K562 (cell line): ENCODE data around the gene LDAH. TPM values are rescaled to one million over a fixed set of nuclear protein-coding genes. Genes with fewer than 3 reads are reported as not detected.

ENCODE experiments used
- ATAC-seq: fragments of 200-7000 bp; cut with Tn5 transposase; 3 replicates; pipeline ENCODE4 v1.9.1; 2020; ENCODE audit warnings: moderate library complexity
- BruUV-seq: library from RNA; stranded (reverse); fragments of 400-500 nt; replicated peaks from 2 replicates; lab custom pipeline; 2021; lab: Mats Ljungman, UMichigan
- CTCF ChIA-PET: fragments of 300-600 bp; formaldehyde crosslinking; extraction: SDS; loops from one replicate; lab custom pipeline; 2021; ENCODE audit warnings: low intra/inter-chr PET ratio; lab: Yijun Ruan, JAX
- POLR2A ChIA-PET: fragments of 300-600, 350-650 bp; sonication (Branson Sonifier 250); formaldehyde crosslinking; extraction: SDS; loops from one replicate; lab custom pipeline; 2021; ENCODE audit warnings: antibody characterized with exemption, inconsistent platforms; lab: Yijun Ruan, JAX
- DNase-seq, 4 experiments: peaks; one replicate each; pipeline versions ENCODE4 v3.0.0 to v3.0.0-alpha.2; 2011 to 2018; ENCODE audit warnings: low spot score in 3 of 4, mixed read lengths in 3 of 4; ENCODE audit errors: extremely low read depth in 1 of 4
- FAIRE-seq: peaks from 2 replicates; lab custom pipeline; 2011; peaks lifted over from hg19 to GRCh38; lab: Jason Lieb, UNC
- H2AFZ ChIP-seq: 2 replicates; pipeline ENCODE4 v1.6.0; 2011; ENCODE audit warnings: low read depth, low read length, control low read depth, inconsistent platforms
- H3K27ac ChIP-seq: fragments of 200-600 bp; 3 replicates; pipeline ENCODE4 v1.8.0; 2011; ENCODE audit warnings: low read depth, mild to moderate bottlenecking, control low read depth, inconsistent platforms, low read length, moderate library complexity, mixed read lengths; ENCODE audit errors: extremely low read depth
- H3K27me3 ChIP-seq, 2 experiments: fragments of 300-600 bp in 1 of 2; 2 replicates in 1 of 2; 3 replicates in 1 of 2; pipeline versions ENCODE4 v1.6.0 to v1.8.0; 2011; ENCODE audit warnings: inconsistent platforms in 2 of 2, low read length in 2 of 2, mild to moderate bottlenecking in 1 of 2, mixed read lengths in 1 of 2, moderate library complexity in 1 of 2; ENCODE audit not compliant: control insufficient read depth in 2 of 2, insufficient read depth in 2 of 2
- H3K36me3 ChIP-seq: fragments of 300-600 bp; 3 replicates; pipeline ENCODE4 v1.8.0; 2011; ENCODE audit warnings: mild to moderate bottlenecking, low read length, inconsistent platforms; ENCODE audit not compliant: control insufficient read depth, insufficient read depth
- H3K4me1 ChIP-seq, 2 experiments: fragments of 200-600 bp in 1 of 2; replicated peaks in 1 of 2; 2 replicates in 1 of 2; 3 replicates in 1 of 2; pipeline versions ENCODE4 v1.5.1 to v1.8.0; 2011; ENCODE audit warnings: inconsistent platforms in 2 of 2, low read length in 2 of 2, mild to moderate bottlenecking in 1 of 2, mixed read lengths in 1 of 2, moderate library complexity in 1 of 2; ENCODE audit not compliant: control insufficient read depth in 2 of 2, insufficient read depth in 2 of 2
- H3K4me2 ChIP-seq: 2 replicates; pipeline ENCODE4 v1.6.1; 2011; ENCODE audit warnings: low read length, control low read depth, inconsistent platforms, mixed read lengths; ENCODE audit not compliant: insufficient read depth
- H3K4me3 ChIP-seq: fragments of 200-600 bp; sonication (generic), shearing (Covaris generic); 2 replicates; pipeline ENCODE4 v1.5.1; 2016; ENCODE audit warnings: control low read depth, inconsistent platforms
- H3K79me2 ChIP-seq: fragments of 200-600 bp; 3 replicates; pipeline ENCODE4 v1.8.0; 2011; ENCODE audit warnings: low read length, inconsistent platforms; ENCODE audit not compliant: control insufficient read depth, insufficient read depth
- H3K9ac ChIP-seq, 2 experiments: 2 replicates each; pipeline versions ENCODE4 v1.6.0 to v1.6.1; 2011; ENCODE audit warnings: low read depth in 2 of 2, low read length in 2 of 2, control low read depth in 1 of 2, inconsistent platforms in 1 of 2, mild to moderate bottlenecking in 1 of 2, mixed read lengths in 1 of 2; ENCODE audit not compliant: insufficient read depth in 1 of 2
- H3K9me1 ChIP-seq: one replicate; pipeline ENCODE4 v1.6.0; 2011; ENCODE audit warnings: inconsistent platforms, mild to moderate bottlenecking, low read length, moderate library complexity; ENCODE audit not compliant: control insufficient read depth, insufficient read depth
- H3K9me3 ChIP-seq: replicated peaks from 2 replicates; pipeline ENCODE4 v1.5.1; 2011; ENCODE audit warnings: low read depth, low read length, inconsistent platforms; ENCODE audit not compliant: control insufficient read depth, insufficient read depth
- H4K20me1 ChIP-seq: replicated peaks from 2 replicates; pipeline ENCODE4 v1.6.1; 2011; ENCODE audit warnings: low read length, inconsistent platforms, mixed read lengths; ENCODE audit not compliant: control insufficient read depth, insufficient read depth
- BRD9 ChIP-seq: fragments of 450-650 bp; IDR thresholded peaks from 2 replicates; pipeline ENCODE4 v1.6.1; 2018; ENCODE audit warnings: low read depth; ENCODE audit not compliant: partially characterized antibody
- CC2D1A ChIP-seq: fragments of 450-650 bp; IDR thresholded peaks from 2 replicates; pipeline ENCODE4 v1.6.1; 2017; ENCODE audit warnings: mild to moderate bottlenecking
- COPS2 ChIP-seq: fragments of 450-650 bp; conservative IDR thresholded peaks from 2 replicates; pipeline ENCODE4 v1.6.1; 2016; ENCODE audit warnings: mild to moderate bottlenecking, moderate library complexity
- GTF2F1 ChIP-seq: IDR thresholded peaks from 2 replicates; pipeline ENCODE4 v1.6.1; 2011; ENCODE audit warnings: low read depth, low read length, improper control_type of control experiment
- HDAC1 ChIP-seq, 2 experiments: fragments of 450-650 bp; IDR thresholded peaks; 2 replicates each; pipeline ENCODE4 v1.6.1; 2016 to 2017; ENCODE audit warnings: inconsistent platforms in 1 of 2, mild to moderate bottlenecking in 1 of 2, moderate library complexity in 1 of 2
- ILK ChIP-seq: fragments of 450-650 bp; IDR thresholded peaks from 2 replicates; pipeline ENCODE4 v1.6.1; 2016; ENCODE audit warnings: missing genetic modification characterization, low read depth, mild to moderate bottlenecking, missing compliant biosample characterization, moderate library complexity, borderline replicate concordance
- MCM7 ChIP-seq, 2 experiments: fragments of 450-650 bp; IDR thresholded peaks; 2 replicates each; pipeline ENCODE4 v1.6.1; 2016 to 2018
- MTA3 ChIP-seq: fragments of 450-650 bp; formaldehyde crosslinking; IDR thresholded peaks from 2 replicates; pipeline ENCODE4 v1.6.1; 2017; ENCODE audit warnings: mild to moderate bottlenecking, borderline replicate concordance
- NEUROD1 ChIP-seq: fragments of 150-350 bp; IDR thresholded peaks from 2 replicates; pipeline ENCODE4 v1.6.1; 2014; ENCODE audit warnings: borderline replicate concordance, low read length, low read depth; ENCODE audit not compliant: partially characterized antibody
- RBM34 ChIP-seq: fragments of 200-400 bp; formaldehyde crosslinking; IDR thresholded peaks from 2 replicates; pipeline ENCODE4 v1.6.1; 2018; ENCODE audit warnings: low read length, borderline replicate concordance; ENCODE audit not compliant: insufficient read depth
- SMARCA5 ChIP-seq: fragments of 450-650 bp; IDR thresholded peaks from 2 replicates; pipeline ENCODE4 v1.6.1; 2016
- ZNF184 ChIP-seq: sonication (generic); formaldehyde crosslinking; IDR thresholded peaks from 2 replicates; pipeline ENCODE4 v1.5.0; 2020; ENCODE audit warnings: missing genetic modification reagents
- ZNF41 ChIP-seq: fragments of 250-450 bp; sonication (Bioruptor Pico); conservative IDR thresholded peaks from 2 replicates; pipeline ENCODE4 v1.4.0; 2020; ENCODE audit warnings: mild to moderate bottlenecking
- WGBS: fragments of 100-300 bp; shearing (Covaris generic); methylation state at CpG from one replicate; pipeline ENCODE4 v1.1.6; 2016; ENCODE audit warnings: low coverage, mixed read lengths; ENCODE audit not compliant: insufficient coverage; ENCODE audit errors: missing lambda C conversion rate; 5-methylcytosine and 5-hydroxymethylcytosine counted together
- in situ Hi-C: fragments of 300-500 bp; cut with MboI; formaldehyde crosslinking; loops from 4 replicates; pipeline ENCODE4 v1.15.0; 2018; ENCODE audit warnings: inconsistent platforms, mixed read lengths
- intact Hi-C: fragments of 100-400 bp; cut with micrococcal nuclease; formaldehyde crosslinking; loops from 2 replicates; pipeline ENCODE4 v1.14.2; 2022
- polyA plus RNA-seq, 8 experiments: library from polyadenylated mRNA; depleted of rRNA in 4 of 8; stranded (reverse) in 5 of 8; unstranded in 3 of 8; fragments of >200 nt; fragmentation: Nextera tagmentation in 2 of 8; fragmentation: Illumina TruSeq in 1 of 8; extraction: Ambion mirVana in 2 of 8; extraction: Trizol in 1 of 8; gene quantifications; 2 replicates each; pipeline versions ENCODE4 v1.2.1 to v1.2.3, GENCODE V29; 2011 to 2014; ENCODE audit warnings: inconsistent platforms in 1 of 8, missing spikeins in 1 of 8
- total RNA-seq, 7 experiments: library from RNA; depleted of rRNA in 6 of 7; stranded (reverse); fragments of >200 nt in 6 of 7; fragmentation: Illumina TruSeq in 2 of 7; extraction: Trizol in 2 of 7; gene quantifications; 2 replicates each; pipeline versions ENCODE4 v1.2.1 to v1.2.3, GENCODE V29; 2011 to 2021; ENCODE audit warnings: low replicate concordance in 1 of 7
- TF ChIP-seq, protein P1 (sequence below): sonication (generic); formaldehyde crosslinking; IDR thresholded peaks from 2 replicates; pipeline ENCODE4 v1.8.1; 2023; ENCODE audit warnings: missing genetic modification reagents, mild to moderate bottlenecking, borderline replicate concordance

LDAH gene
- total and polyA plus RNA-seq, 9 of the 15 experiments (the other 6 are each of a cell fraction or from before 2014, with no cell fraction given) = 22.3 to 60.1 (median 40.0) TPM

GRCh38 chr2:20664431-20665242 lies 158.3 kb downstream of the LDAH start:
- Histone ChIP-seq H3K36me3 (no peaks in the 10 kb centered on the region), H3K9me3 (no peaks in the 10 kb centered on the region), H4K20me1 (peaks cover 4% of the 10 kb centered on the region; the same call in 1 of the 2 replicates), H2AFZ (no peak overlapping the region), H3K4me2 (no peak overlapping the region), H3K4me3 (no peak overlapping the region), H3K79me2 (no peaks in the 10 kb centered on the region), H3K9me1 (no peaks in the 10 kb centered on the region), H3K4me1 (peaks cover 0 to 22% of the 10 kb centered on the region in 2 experiments; a peak in 2 of 5 replicates), H3K9ac (no peak overlapping the region), H3K27ac (no peak overlapping the region), H3K27me3 (peaks cover 35 to 66% of the 10 kb centered on the region in 2 experiments; a peak in 4 of 5 replicates)
- WGBS = 4% methylated on average over 17 of the region's 17 CpGs
- DNase-seq = no peak
- ATAC-seq = no peak
- BruUV-seq = no TSS peak
- TF ChIP-seq ILK (tag) = no peak
- no peak for TF ChIP-seq NEUROD1
- no peak for TF ChIP-seq COPS2
- no peak for TF ChIP-seq BRD9
- TF ChIP-seq SMARCA5 = no peak
- TF ChIP-seq HDAC1 (IDR thresholded peaks at IDR 0.05) = no peak
- no peak for TF ChIP-seq ZNF41 (CRISPR knock-in tag)
- no peak for TF ChIP-seq CC2D1A
- no peak for TF ChIP-seq MTA3
- no peak for TF ChIP-seq RBM34
- TF ChIP-seq ZNF184 (CRISPR knock-in tag) = no peak
- TF ChIP-seq GTF2F1 = no peak
- TF ChIP-seq, protein P1, sequence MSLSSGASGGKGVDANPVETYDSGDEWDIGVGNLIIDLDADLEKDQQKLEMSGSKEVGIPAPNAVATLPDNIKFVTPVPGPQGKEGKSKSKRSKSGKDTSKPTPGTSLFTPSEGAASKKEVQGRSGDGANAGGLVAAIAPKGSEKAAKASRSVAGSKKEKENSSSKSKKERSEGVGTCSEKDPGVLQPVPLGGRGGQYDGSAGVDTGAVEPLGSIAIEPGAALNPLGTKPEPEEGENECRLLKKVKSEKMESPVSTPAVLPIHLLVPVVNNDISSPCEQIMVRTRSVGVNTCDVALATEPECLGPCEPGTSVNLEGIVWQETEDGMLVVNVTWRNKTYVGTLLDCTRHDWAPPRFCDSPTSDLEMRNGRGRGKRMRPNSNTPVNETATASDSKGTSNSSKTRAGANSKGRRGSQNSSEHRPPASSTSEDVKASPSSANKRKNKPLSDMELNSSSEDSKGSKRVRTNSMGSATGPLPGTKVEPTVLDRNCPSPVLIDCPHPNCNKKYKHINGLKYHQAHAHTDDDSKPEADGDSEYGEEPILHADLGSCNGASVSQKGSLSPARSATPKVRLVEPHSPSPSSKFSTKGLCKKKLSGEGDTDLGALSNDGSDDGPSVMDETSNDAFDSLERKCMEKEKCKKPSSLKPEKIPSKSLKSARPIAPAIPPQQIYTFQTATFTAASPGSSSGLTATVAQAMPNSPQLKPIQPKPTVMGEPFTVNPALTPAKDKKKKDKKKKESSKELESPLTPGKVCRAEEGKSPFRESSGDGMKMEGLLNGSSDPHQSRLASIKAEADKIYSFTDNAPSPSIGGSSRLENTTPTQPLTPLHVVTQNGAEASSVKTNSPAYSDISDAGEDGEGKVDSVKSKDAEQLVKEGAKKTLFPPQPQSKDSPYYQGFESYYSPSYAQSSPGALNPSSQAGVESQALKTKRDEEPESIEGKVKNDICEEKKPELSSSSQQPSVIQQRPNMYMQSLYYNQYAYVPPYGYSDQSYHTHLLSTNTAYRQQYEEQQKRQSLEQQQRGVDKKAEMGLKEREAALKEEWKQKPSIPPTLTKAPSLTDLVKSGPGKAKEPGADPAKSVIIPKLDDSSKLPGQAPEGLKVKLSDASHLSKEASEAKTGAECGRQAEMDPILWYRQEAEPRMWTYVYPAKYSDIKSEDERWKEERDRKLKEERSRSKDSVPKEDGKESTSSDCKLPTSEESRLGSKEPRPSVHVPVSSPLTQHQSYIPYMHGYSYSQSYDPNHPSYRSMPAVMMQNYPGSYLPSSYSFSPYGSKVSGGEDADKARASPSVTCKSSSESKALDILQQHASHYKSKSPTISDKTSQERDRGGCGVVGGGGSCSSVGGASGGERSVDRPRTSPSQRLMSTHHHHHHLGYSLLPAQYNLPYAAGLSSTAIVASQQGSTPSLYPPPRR (CRISPR knock-in tag) = no peak
- TF ChIP-seq MCM7 (IDR thresholded peaks at IDR 0.05) = no peak
- ChIA-PET POLR2A (interaction anchor here (0.6 kb wide), 1 partner anchor 148 kb away, joined by 5 read pairs; no protein-coding TSS in a partner anchor), CTCF (no interaction called here)
- in situ Hi-C loops = loop anchor here (25.0 kb wide), 1 partner anchor 598 kb away; no protein-coding TSS in a partner anchor
- intact Hi-C loops = loop anchor here (5.0 to 10.0 kb wide), 4 partner anchors 120 to 650 kb away; no protein-coding TSS in a partner anchor
- no peak for FAIRE-seq
